Adrenal gland (tissue), 5 donors: ENCODE measurements around the gene ARF5.
A peak's percentile ranks its signal among the peaks of the same experiment; 100 is the strongest.

Experiments
- CTCF ChIP-seq, 6 experiments: fragments of 450-650 bp in 4 of 6; fragments of 200-600 bp in 2 of 6; sonication (generic) in 1 of 6; IDR thresholded peaks; 1 replicate in 5 of 6; 2 replicates in 1 of 6; pipeline versions ENCODE4 v1.5.1 to v1.8.0; 2016 to 2021; ENCODE audit warnings: antibody characterized with exemption in 6 of 6, mild to moderate bottlenecking in 2 of 6, moderate library complexity in 1 of 6
- POLR2A ChIP-seq, 2 donors: fragments of 450-650 bp; IDR thresholded peaks; one replicate each; pipeline ENCODE4 v1.6.1; 2017; ENCODE audit warnings: antibody characterized with exemption in 2 of 2, mild to moderate bottlenecking in 2 of 2, moderate library complexity in 1 of 2
- donor health status: DM: no; HTN: no; CAD: no.

- peak in 2 of 6 experiments; percentile 9 to 19 for TF ChIP-seq CTCF (IDR thresholded peaks at IDR 0.05)
- no peak for TF ChIP-seq POLR2A (IDR thresholded peaks at IDR 0.05)
Observed at GRCh38 chr7:127582361-127582760, 5.8 kb upstream of the ARF5 start.
